Prostate gland (tissue), 2 donors: ENCODE data around the gene DUS1L.

Experiments
- POLR2A ChIP-seq: fragments of 450-650 bp; IDR thresholded peaks from one replicate; pipeline ENCODE4 v1.6.1; 2016; ENCODE audit warnings: antibody characterized with exemption, mild to moderate bottlenecking
- POLR2AphosphoS5 ChIP-seq: sonication (generic); formaldehyde crosslinking; IDR thresholded peaks from one replicate; pipeline ENCODE4 v1.6.1; 2017; ENCODE audit warnings: antibody characterized with exemption
- TF ChIP-seq, protein P1 (sequence below), 4 experiments: fragments of 200-600 bp in 2 of 4; fragments of 450-650 bp in 2 of 4; sonication (generic) in 2 of 4; IDR thresholded peaks; 1 replicate in 3 of 4; 2 replicates in 1 of 4; pipeline ENCODE4 v1.5.1; 2016 to 2019; ENCODE audit warnings: antibody characterized with exemption in 4 of 4, mild to moderate bottlenecking in 2 of 4, moderate library complexity in 2 of 4

DNA sequence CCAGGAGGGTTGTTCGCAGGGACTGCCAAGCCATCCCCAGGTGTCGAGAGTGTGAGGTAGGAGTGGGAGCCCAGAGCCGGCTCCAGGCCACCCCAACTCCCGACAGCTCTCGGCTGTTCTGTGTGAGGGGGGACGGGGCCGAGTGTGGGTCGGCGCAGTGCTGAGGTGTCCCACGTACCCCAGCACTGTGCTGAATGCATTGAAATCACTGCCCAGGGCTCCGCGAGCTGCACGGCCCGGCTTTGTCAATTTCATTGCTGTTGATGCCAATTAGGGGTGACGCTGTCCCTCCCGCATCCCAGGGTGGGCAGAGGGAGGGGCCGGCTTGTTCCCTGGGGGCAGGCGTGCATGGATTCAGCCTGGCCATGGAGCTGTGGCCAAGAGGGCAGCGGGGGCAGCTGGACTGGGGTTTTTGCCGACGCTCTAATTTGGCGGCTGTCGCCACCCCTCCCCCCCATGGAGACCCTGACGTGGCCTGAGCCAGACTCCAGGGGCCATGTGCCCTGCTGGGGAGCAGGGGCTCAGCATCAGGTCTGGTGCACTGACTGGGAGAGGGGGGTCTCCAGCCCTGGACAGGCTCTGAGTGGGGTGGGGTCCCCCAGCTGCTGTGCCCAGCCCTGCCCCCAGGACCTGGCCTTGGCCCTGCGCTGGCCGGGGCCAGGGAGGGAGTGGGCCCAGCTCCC lies 57.2 kb downstream of the DUS1L start:
- TF ChIP-seq, protein P1, sequence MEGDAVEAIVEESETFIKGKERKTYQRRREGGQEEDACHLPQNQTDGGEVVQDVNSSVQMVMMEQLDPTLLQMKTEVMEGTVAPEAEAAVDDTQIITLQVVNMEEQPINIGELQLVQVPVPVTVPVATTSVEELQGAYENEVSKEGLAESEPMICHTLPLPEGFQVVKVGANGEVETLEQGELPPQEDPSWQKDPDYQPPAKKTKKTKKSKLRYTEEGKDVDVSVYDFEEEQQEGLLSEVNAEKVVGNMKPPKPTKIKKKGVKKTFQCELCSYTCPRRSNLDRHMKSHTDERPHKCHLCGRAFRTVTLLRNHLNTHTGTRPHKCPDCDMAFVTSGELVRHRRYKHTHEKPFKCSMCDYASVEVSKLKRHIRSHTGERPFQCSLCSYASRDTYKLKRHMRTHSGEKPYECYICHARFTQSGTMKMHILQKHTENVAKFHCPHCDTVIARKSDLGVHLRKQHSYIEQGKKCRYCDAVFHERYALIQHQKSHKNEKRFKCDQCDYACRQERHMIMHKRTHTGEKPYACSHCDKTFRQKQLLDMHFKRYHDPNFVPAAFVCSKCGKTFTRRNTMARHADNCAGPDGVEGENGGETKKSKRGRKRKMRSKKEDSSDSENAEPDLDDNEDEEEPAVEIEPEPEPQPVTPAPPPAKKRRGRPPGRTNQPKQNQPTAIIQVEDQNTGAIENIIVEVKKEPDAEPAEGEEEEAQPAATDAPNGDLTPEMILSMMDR (IDR thresholded peaks at IDR 0.05): no peak
- no peak for TF ChIP-seq POLR2A
- TF ChIP-seq POLR2AphosphoS5: no peak
